ENCODE data around the gene CGREF1.
"Not testable (repeated sequence)": the region's sequence is repeated elsewhere in the genome, so short reads cannot be mapped to it uniquely, and the experiment has no call there.

CGREF1 gene

DNA sequence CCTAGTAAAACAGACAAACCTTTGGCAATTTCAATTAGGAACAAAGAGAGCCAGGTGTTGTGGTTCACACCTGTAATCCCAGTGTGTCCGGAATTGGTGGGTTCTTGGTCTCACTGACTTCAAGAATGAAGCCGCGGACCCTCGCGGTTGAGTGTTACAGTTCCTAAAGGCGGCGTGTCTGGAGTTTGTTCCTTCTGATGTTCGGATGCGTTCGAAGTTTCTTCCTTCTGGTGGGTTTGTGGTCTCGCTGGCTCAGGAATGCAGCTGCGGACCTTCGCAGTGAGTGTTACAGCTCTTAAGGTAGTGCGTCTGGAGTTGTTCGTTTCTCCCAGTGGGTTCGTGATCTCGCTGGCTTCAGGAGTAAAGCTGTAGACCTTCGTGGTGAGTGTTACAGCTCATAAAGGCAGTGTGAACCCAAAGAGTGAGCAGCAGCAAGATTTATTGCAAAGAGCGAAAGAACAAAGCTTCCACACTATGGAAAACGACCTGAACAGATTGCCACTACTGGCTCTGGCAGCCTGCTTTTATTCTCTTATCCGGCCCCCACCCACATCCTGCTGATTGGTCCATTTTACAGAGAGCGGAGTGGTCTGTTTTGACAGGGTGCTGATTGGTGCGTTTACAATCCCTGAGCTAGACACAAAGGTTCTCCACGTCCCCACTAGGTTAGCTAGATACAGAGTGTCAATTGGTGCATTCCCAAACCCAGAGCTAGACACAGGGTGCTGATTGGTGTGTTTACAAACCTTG, 8.2 kb downstream of the CGREF1 start:
- DNase-seq, result not testable (repeated sequence)

DNA sequence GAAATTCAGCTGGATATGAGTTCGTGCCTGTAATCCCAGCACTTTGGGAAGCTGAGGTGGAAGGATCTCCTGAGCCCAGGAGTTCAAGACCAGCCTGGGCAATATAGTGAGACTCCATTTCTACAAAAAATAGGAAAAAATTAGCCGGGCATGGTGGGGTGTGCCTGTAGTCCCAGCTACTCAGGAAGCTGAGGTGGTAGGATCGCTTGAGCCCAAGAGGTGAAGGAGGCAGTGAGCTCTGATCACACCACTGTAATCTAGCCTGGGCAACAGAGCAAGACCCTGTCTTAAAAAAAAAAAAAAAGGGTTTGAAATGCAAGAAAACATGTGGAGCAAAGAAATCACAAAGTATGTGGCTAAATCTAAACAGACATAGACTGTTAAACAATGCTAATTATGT, 9.8 kb downstream of the CGREF1 start:
- DNase-seq, result no peak

DNA sequence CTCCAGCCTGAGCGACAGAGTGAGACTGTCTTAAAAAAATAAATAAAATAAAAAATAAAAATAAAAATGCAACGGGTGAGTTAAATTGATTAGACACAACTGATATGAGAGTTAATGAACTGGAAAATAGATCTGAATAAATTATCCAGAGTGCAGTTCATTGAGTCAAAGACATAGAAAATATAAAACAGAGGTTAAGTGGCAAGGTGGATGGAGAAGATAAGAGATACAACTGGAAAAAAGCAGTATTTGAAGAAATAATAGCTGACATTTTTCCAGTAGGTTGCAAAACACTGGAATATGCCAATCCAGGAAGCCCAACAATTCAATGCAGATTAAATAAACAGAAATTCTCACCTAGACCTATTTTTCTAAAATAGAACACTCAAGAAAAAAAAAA, 10.7 kb downstream of the CGREF1 start:
- DNase-seq, result no peak

DNA sequence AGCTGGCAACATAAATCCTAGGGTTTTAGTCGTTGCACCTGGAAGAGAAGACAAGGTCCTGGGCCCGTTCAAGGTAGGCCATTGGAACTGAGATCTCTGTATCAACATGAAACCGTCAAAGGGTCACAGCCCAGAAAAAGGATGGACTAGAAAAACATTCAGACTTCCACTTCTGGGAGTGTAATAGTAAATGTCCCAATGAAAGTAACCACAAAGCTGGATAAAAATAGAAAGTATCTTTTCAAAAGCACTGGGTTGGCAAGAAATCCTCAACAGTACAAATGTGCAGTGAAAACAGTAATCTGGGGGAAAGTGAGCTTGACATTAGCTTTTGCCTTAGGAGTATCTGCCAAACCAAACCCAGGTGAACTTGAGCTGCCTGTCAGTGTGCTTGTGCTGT, 12.9 kb downstream of the CGREF1 start:
- no peak for DNase-seq

DNA sequence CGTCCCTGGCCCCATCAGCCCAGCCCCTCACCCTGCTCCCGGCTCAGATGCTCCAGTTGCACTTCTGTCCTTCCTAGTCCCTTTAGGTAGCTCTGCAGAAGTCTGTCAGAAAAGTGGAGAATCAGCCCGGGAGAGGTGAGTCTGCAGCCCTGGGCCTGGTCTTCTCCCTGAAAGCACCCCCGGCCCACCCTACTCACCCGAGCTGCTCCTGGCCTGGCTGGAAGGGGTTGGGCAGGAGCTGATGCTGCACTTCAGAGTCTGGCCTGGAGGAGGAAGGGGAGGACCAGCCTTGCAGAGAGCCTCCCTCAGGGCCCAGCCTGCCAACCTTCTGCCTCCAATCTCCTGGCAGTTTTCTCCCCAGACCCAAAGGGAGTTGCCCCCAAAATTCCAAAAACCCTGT, 16.6 kb downstream of the CGREF1 start:
- DNase-seq, result no peak

DNA sequence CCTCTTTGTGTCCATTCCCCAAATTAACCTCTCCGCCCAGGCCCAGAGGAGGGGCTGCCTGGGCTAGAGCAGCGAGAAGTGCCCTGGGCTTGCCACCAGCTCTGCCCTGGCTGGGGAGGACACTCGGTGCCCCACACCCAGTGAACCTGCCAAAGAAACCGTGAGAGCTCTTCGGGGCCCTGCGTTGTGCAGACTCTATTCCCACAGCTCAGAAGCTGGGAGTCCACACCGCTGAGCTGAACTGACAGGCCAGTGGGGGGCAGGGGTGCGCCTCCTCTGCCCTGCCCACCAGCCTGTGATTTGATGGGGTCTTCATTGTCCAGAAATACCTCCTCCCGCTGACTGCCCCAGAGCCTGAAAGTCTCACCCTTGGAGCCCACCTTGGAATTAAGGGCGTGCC, 18.9 kb downstream of the CGREF1 start:
- no peak for DNase-seq

DNA sequence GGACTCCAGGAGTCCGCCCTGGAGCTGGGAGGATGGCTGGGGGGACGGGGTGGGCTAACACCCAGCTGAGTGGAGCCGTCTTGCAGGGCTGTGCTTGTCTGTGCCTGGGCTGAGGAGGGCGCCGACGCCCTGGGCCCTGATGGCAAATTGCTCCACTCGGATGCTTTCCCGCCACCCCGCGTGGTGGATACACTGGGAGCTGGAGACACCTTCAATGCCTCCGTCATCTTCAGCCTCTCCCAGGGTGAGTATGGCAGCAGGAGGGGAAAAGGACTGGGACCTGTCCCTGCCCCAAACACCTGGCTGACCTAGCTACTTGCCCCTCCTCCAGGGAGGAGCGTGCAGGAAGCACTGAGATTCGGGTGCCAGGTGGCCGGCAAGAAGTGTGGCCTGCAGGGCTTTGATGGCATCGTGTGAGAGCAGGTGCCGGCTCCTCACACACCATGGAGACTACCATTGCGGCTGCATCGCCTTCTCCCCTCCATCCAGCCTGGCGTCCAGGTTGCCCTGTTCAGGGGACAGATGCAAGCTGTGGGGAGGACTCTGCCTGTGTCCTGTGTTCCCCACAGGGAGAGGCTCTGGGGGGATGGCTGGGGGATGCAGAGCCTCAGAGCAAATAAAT, 19.5 kb downstream of the CGREF1 start:
- no peak for DNase-seq

DNA sequence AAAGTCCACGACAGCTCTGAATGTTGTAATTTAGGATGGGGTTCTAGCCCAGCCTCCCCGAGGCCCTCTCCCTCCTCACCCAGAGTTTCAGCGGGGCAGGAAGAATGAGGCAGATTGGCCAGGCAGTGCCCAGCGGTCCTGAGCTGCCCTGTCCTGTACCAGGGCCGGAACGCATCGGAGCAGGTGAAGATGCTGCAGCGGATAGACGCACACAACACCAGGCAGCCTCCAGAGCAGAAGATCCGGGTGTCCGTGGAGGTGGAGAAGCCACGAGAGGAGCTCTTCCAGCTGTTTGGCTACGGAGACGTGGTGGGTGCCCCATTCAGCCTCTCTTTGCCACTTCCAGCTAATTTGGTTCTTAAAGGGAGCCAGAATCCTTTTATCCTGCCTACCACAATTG, 21.6 kb downstream of the CGREF1 start:
- DNase-seq, result no peak

DNA sequence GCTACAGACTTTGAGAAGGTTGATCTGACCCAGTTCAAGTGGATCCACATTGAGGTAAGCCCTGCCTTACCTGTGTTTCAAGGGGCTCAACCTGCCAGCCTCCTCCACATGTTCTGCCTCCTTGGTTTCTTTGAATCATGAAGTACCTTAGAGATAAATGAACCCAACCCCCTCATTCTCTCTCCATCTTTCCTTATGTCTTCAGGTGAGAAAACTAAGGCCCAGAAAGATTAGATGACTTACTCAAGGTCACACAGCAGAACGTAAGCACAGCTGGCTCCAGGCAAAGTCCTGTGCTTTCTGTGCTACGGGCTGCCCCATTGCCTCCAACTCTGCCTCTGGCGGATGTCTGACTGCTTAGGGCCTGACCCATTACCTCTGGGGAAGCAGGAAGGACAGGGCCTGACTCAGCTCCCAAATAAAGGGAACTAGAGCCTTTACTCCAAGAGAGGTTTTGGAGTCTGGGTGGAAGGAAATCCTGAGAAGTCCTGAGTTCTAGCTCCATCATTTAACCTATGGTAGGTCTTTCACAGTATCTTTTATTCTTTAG, 22.1 kb downstream of the CGREF1 start:
- no peak for DNase-seq

DNA sequence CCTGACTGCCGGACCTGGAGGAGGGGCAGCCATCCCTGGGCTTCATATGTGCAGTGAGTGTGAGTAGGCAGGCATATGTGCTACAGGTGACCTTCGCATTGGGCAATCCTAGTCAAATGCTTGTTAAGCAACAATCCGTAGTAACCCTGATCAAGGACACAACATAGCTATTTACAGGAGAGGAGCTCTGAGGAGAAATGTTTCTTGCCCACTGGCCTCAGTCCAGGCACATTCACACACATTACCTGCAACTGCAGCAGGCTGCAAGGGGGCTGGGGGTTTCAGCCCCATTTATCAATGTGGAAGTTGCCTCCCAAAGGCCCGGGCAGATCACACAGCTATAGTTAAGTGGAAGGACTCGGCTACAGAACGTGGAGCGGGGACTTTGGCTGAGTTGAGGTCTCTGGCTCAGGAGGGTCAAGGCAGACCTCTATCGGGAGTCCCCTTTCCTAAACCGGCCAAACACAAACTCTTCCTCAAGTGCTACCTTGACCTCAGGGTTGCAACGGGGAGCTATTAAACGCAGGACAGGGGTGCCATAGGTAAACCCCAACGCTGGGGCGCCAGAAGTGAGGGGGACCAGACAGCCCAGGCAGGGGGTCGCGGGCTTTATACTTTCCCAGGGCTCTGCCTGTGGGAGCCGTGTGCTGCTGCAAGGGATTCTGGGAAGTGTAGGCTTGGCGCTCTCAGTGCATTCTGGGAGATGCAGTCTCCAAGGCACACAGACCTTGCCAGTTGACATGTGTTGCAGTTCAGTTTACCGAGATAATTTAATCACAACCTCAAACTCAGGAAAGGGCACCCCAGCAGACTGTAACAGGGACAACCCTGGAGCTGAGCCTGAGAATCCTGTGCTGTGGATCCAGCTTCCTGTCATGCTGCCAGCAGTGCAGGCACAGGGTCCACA, 22.9 kb downstream of the CGREF1 start:
- peak; percentile 90 for DNase-seq

DNA sequence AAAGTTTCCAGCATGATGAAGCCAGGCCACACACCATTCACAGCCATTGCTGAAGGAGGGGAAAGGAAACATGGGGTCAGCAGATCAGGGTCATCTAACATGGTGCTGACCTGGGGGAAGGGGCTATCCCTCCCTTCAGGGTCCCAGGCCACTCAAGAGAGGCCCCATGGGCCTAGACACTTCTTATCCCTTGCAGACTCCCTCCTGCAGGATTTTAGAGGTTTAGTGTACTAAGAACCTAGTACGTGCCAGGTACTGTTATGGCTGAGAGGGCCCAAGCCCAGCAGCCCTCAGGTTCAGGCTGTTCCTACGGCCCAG, 23.5 kb downstream of the CGREF1 start:
- no peak for DNase-seq

DNA sequence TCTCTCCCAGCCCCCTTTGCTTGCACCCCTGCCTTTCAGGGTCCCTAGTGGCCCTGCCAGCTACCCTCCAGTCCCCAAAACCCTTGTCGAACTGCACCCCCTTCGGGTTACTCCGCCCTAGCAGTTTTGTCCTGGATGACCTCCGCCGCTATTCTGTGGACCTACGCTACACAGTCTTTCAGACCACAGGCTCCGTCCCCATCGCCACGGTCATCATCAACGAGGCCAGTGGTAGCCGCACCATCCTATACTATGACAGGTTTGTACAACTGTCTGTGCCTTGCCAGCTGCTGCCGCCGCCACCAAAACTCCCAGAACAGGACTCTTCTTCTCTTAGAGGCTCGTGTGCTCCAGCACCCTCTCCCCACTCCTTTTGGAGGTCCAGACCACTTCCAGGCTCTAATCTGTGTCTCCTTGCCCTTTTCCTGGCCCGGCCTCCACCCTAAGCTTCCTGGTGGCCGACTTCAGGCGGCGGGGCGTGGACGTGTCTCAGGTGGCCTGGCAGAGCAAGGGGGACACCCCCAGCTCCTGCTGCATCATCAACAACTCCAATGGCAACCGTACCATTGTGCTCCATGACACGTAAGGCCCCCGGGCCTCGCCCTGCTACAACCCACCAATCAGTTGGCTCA, 24.5 kb downstream of the CGREF1 start:
- DNase-seq, result no peak

DNA sequence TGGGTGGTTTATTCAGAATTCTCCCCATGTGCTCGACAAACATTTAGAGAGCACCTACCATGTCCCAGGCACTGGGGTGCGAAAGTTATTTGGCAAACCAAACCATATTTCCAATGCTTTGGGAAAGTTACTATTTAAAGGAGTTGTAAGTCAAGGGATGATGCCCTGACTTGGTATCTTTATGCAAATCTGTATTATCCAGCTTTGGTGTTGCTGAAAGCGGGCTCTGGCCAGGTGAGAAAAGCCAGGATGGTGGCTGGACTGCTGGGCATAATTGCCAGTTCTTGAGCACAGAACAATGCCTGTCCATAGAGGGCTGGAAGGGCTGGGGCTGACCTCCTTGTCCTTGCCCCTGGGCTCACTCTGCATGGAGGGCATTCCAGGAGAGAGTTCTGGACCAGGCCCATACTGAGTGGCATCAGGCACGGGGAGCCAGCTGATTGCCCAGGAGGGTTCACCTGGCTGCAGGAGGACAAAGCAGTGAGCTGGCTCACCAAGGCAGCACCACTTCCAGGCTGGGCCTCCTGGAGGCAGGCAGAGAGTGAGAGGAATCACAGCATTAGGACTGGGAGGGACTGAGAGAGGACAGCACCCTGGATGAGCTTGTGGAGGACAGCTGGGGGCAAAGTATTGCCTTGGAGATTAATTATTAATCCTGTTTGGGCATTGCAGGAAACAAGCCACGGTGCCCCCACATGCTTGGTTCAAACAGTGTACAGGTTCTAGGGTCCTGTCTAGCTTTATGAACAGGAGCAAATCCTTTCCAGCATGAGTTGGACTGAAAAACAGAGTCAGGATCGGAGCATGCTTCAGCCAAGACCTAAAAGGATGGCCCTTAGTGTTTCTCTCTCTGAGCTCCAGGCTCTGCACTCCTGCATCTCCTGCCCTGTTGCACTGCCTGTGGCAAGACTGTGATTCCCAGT, 25.2 kb downstream of the CGREF1 start:
- DNase-seq, result no peak

DNA sequence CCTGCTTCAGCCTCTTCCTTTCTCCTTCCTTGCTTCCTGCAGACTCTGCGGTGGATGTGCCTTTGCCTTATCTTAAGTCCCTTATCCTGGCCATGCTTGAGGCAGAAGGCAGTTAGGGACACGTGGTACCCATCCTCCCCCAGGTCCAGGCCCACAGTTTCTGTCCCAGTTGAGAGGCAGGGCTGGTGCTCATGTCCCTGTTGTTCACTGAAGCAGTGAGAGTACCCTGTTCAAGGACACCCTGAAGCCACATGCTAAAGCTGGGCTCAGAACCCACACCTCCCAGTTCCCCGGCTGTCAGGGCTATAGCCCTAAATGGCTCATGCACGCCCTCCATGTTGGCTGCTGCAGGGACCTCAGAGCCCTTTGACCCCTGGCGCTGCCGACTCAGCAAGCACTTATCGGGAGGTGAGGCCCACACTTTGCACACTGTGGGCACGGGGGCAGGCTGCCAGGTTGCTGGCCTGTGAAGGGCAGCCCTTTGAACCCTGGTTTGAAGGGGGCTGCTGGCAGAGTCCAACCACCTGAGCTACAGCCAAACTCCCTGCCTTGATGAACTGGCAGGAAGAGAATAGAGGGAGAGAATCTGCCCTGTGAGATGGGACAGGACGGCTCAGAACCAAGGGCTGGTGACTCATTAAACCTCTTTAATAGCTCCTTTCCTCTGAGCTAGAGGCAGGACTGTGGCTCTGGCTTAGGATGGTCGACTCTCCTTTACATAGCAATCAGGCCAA, 26.1 kb downstream of the CGREF1 start:
- no peak for DNase-seq

DNA sequence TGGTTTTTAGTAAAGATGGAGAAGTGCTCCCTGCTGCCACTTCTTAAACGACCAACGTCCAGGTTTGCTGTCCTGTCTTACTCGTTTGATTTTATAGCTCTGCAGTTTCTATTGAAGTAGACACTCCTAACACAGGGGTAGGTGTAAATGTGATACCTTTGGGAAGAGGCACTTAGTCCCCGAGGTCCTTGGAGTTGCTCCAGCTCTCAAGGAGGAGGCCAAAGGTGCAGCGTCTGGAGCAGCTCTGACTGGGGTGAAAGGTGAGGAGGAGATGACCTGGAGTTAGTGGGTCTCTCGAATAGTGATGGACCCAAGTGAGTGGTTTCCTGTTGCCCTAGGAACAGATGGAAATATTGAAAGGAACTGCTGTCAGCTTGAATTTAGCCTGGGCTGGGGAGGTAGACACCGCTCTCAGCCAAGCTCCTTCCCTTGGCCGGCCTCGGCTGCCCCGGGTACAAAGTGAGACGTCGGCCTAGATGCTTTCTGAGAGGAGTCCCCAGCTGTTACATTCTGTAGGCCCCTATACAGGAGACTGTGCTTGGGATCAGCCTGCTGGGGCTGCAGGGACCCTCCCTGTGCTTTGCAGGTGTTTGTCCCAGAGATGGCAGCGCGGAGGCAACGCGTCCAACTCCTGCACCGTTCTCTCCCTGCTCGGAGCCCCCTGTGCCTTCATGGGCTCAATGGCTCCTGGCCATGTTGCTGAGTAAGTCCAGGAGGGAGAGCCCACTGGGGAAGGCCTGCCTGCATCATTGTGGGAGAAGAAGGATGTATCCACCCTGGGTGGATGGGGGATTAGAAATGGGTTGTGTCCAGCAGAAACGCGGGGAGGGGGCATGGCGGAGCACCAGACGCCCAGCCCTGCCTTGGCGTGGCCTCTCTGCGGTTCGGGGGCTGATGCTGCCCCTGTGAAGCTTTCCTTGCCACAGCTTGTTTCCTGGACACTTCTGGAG, 26.9 kb downstream of the CGREF1 start:
- DNase-seq, result no peak

DNA sequence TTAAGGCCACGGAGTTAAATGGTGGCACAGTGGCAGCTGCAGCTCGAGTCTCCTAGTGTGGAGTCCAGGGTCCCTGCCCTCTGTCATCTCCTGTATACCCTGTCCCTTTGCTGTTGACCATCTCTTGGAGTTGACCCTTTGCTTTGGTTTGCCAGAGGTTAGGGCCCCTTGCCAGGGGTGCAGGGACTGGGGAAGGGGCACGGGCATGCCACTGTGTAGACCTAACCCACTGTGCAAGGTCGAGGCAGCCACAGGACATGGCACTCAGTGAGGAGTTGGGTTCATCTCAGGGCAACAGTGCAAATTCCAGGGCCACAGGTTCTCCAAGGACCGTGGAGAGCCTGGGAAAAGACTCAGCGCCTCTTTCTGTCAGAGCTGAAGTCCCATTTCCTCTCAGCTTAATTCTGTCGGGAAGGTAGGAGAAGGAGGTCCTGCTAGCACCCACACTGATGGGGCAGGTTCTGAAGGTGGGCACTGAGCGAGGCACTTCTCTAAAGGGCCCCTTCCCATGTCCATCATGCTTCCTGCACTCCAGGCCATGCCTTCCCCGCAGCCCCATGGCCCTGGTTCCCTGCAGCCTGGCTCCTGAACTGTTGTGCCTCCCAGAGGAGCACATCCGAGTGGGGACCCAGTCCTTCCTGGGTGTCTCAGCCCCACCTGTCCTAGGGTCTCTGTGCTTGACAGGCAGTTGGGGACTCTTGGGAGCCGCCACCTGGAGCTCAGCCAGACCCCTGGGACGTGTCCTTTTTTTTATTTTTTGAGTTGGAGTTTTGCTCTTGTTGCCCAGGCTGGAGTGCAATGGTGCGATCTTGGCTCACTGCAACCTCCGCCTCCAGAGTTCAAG, 29.6 kb downstream of the CGREF1 start:
- no peak for DNase-seq

DNA sequence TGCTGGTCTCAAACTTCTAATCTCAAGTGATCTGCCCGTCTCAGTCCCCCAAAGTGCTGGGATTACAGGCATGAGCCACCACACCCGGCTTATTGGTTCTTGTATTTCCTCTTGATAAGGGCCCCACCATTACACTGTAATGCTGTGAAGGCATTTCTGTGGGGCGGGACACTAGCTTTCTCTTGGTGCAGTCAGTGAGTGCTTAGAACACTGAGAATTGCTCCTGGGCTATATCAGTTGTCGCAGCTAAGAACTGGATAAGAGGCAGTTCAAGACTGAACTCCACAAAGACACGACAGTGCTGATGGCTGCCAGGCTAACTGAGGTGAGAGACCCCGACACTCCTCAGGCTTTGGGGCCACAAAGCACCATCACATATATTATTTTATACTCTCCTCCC, 30.3 kb downstream of the CGREF1 start:
- no peak for DNase-seq

DNA sequence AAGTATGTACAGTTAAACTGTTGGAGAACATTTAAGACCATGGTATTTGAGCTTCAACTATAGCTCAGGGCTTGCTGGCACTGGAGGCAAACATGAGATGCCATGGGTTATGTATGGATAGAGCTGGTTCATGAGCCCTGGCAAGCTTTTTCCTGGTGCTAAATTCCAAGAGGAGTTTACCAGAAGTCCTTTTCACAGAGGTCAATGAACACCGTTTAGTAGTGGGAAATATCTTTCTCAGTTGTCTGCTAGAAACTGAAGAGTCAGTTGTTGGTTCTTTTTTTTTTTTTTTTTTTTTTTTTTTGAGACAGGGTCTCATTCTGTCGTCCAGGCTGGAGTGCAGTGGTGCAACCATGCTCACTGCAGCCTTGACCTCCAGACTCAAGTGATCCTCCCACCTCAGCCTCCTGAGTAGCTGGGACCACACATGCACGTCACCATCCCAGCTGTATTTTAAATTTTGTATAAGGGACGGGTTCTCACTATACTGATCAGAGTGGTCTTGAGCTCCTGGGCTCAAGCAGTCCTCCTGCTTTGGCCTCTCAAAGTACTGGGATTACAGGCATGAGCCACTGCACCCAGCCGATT, 31.0 kb downstream of the CGREF1 start:
- no peak for DNase-seq
